Gastroesophageal sphincter (tissue), 3 donors: ENCODE results near the gene MACIR.

Experiments used
- POLR2A ChIP-seq, 2 donors: fragments of 450-650 bp; IDR thresholded peaks; one replicate each; pipeline ENCODE4 v1.6.1; 2017; ENCODE audit warnings: antibody characterized with exemption in 2 of 2, mild to moderate bottlenecking in 2 of 2, moderate library complexity in 1 of 2
- TF ChIP-seq, protein P1 (sequence below), 4 experiments: fragments of 200-600 bp in 2 of 4; fragments of 450-650 bp in 2 of 4; sonication (generic) in 1 of 4; IDR thresholded peaks; one replicate each; pipeline ENCODE4 v1.5.1; 2017 to 2019; ENCODE audit warnings: antibody characterized with exemption in 4 of 4, mild to moderate bottlenecking in 2 of 4, moderate library complexity in 2 of 4

DNA sequence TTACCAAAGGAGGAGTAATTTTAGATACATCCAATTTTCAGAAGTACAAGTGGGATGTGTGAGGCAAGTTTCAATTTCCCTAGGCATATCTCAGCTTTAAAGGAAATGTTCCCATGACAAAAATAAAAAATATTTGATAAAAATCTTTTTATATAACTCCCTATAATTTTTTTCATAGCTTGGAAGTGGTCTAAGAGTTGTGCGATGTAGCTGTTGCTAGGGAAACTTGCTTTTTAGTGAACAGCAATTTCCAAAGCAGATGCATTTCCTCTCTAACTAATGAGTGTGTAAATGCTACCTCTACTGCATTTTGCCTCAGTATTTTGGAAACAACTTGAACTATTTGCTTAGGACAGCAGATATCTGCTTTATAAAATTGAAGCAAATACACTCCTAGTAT, 39.6 kb downstream of the MACIR start:
- TF ChIP-seq POLR2A (IDR thresholded peaks at IDR 0.05): no peak
- TF ChIP-seq, protein P1, sequence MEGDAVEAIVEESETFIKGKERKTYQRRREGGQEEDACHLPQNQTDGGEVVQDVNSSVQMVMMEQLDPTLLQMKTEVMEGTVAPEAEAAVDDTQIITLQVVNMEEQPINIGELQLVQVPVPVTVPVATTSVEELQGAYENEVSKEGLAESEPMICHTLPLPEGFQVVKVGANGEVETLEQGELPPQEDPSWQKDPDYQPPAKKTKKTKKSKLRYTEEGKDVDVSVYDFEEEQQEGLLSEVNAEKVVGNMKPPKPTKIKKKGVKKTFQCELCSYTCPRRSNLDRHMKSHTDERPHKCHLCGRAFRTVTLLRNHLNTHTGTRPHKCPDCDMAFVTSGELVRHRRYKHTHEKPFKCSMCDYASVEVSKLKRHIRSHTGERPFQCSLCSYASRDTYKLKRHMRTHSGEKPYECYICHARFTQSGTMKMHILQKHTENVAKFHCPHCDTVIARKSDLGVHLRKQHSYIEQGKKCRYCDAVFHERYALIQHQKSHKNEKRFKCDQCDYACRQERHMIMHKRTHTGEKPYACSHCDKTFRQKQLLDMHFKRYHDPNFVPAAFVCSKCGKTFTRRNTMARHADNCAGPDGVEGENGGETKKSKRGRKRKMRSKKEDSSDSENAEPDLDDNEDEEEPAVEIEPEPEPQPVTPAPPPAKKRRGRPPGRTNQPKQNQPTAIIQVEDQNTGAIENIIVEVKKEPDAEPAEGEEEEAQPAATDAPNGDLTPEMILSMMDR (IDR thresholded peaks at IDR 0.05): no peak
